Measurements from ENCODE around the gene SLC4A11.

The SLC4A11 gene

GRCh38 chr20:3239867-3240775, 1.1 kb upstream of the SLC4A11 start:
- TF ChIP-seq TAF1 (IDR thresholded peaks at IDR 0.05; ENCODE audit: low read depth, low read length) (no peak), POLR2AphosphoS5 (IDR thresholded peaks at IDR 0.05; ENCODE audit: low read depth, low read length) (no peak), POU2F2 (IDR thresholded peaks at IDR 0.05; ENCODE audit: low read depth, low read length) (no peak), PAX5 (IDR thresholded peaks at IDR 0.05; ENCODE audit: insufficient read depth, low read length, severe bottlenecking) (no peak), SPI1 (IDR thresholded peaks at IDR 0.05; ENCODE audit: low read depth, low read length) (no peak), POLR2A (IDR thresholded peaks at IDR 0.05; ENCODE audit: low read depth, low read length) (no peak)
- DNase-seq (ENCODE audit: insufficient read length, low spot score) = no peak
- no peak for FAIRE-seq

- DNase-seq (ENCODE audit: insufficient read length, low spot score) (peak; percentile 84), FAIRE-seq (no peak)
- TF ChIP-seq POU2F2 (IDR thresholded peaks at IDR 0.05; ENCODE audit: low read depth, low read length) (no peak), POLR2A (IDR thresholded peaks at IDR 0.05; ENCODE audit: low read depth, low read length) (no peak), SPI1 (IDR thresholded peaks at IDR 0.05; ENCODE audit: low read depth, low read length) (no peak), POLR2AphosphoS5 (IDR thresholded peaks at IDR 0.05; ENCODE audit: low read depth, low read length) (no peak), TAF1 (IDR thresholded peaks at IDR 0.05; ENCODE audit: low read depth, low read length) (no peak), PAX5 (IDR thresholded peaks at IDR 0.05; ENCODE audit: insufficient read depth, low read length, severe bottlenecking) (no peak)
These were observed 369 bp downstream of the SLC4A11 start for GRCh38 chr20:3238616-3239025.

GRCh38 chr20:3237958-3238615, 903 bp downstream of the SLC4A11 start:
- TF ChIP-seq POLR2AphosphoS5 (IDR thresholded peaks at IDR 0.05; ENCODE audit: low read depth, low read length) (no peak), SPI1 (IDR thresholded peaks at IDR 0.05; ENCODE audit: low read depth, low read length) (no peak), POLR2A (IDR thresholded peaks at IDR 0.05; ENCODE audit: low read depth, low read length) (no peak), POU2F2 (IDR thresholded peaks at IDR 0.05; ENCODE audit: low read depth, low read length) (no peak), TAF1 (IDR thresholded peaks at IDR 0.05; ENCODE audit: low read depth, low read length) (no peak), PAX5 (IDR thresholded peaks at IDR 0.05; ENCODE audit: insufficient read depth, low read length, severe bottlenecking) (no peak)
- DNase-seq (ENCODE audit: insufficient read length, low spot score) (no peak), FAIRE-seq (no peak)

DNA sequence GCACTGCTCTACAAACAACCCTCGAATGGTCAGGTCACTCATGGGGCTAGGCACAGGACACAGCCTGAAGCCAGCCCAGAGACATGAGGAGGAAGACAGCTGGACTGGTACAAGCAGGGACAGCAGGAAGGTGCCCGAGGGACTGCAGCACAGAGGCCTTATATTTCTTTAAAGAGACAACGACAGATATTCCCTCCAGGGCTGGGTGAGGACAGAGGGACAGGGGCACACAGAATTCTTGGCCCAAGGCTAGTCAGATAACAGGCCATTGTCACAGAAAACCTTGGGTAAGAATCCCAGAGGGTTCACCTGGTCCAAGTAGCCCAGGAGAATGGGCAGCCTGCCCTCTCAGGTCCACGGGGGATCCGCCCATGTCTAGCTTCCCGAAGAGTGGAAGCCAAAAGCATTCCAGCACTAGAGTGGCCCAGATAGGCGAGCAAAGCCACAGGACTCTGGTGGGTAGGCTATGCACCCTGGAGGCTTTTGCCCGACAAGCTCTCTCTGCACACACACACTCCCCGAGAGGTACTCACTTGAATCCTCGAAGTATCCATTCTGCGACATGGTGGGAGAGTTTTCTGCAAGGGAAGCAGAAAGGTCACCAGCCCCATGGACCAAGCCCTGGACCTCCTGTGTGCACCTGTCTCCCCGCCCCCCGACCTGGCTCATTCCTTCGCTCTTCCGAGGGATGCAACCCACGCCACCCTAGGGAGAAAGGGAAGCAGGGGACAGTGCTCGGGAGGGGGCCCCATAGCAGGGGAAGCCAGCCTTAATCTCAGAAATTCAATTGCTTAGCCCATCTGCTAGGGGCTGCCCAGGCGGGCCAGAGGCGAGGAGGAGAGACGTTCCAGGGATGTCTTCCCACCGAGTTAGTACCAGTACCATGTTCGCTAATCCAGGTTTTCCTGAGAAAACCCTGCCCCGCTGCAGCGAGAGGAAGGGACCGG, 1.7 kb downstream of the SLC4A11 start:
- no peak for FAIRE-seq
- TF ChIP-seq POU2F2 (IDR thresholded peaks at IDR 0.05; ENCODE audit: low read depth, low read length) (no peak), POLR2A (IDR thresholded peaks at IDR 0.05; ENCODE audit: low read depth, low read length) (no peak), PAX5 (IDR thresholded peaks at IDR 0.05; ENCODE audit: insufficient read depth, low read length, severe bottlenecking) (no peak), TAF1 (IDR thresholded peaks at IDR 0.05; ENCODE audit: low read depth, low read length) (no peak), SPI1 (IDR thresholded peaks at IDR 0.05; ENCODE audit: low read depth, low read length) (no peak)
- DNase-seq (ENCODE audit: insufficient read length, low spot score) = no peak

- DNase-seq (ENCODE audit: insufficient read length, low spot score) (no peak), FAIRE-seq (no peak)
- no peak for TF ChIP-seq SPI1 (IDR thresholded peaks at IDR 0.05; ENCODE audit: low read depth, low read length)
- no peak for TF ChIP-seq POU2F2 (IDR thresholded peaks at IDR 0.05; ENCODE audit: low read depth, low read length)
- TF ChIP-seq PAX5 (IDR thresholded peaks at IDR 0.05; ENCODE audit: insufficient read depth, low read length, severe bottlenecking) = no peak
- no peak for TF ChIP-seq POLR2AphosphoS5 (IDR thresholded peaks at IDR 0.05; ENCODE audit: low read depth, low read length)
- TF ChIP-seq TAF1 (IDR thresholded peaks at IDR 0.05; ENCODE audit: low read depth, low read length) = no peak
- TF ChIP-seq POLR2A (IDR thresholded peaks at IDR 0.05; ENCODE audit: low read depth, low read length) = no peak
These were observed 3.2 kb downstream of the SLC4A11 start for GRCh38 chr20:3235666-3236324.

DNA sequence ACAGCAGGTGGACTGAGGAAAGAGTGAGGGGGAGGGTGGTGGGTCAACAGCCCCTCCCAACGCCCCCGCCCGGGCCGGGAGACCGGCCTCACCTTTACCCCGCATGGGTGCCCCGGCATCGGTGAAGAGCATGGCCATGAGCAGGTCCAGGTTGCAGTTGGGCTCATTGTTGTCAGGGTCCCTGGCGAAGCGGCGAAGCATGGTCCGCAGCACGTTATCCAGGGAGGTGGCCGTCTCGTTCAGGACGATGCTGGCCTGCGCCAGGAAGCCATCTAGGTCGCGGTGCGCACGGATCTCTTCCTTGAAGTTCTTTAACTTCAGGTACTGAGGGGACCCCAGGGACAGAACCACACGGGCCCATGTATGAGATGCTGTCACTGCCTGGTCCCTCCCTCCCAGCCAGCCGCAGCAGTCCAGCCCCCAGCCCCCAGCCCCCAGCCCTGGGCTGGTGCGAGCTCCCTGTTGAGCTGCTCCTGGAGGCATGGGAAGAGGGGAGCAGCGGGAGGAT, 4.9 kb downstream of the SLC4A11 start:
- DNase-seq (ENCODE audit: insufficient read length, low spot score) = no peak
- FAIRE-seq = no peak
- no peak for TF ChIP-seq POU2F2 (IDR thresholded peaks at IDR 0.05; ENCODE audit: low read depth, low read length)
- TF ChIP-seq TAF1 (IDR thresholded peaks at IDR 0.05; ENCODE audit: low read depth, low read length) = no peak
- TF ChIP-seq POLR2AphosphoS5 (IDR thresholded peaks at IDR 0.05; ENCODE audit: low read depth, low read length) = no peak
- no peak for TF ChIP-seq PAX5 (IDR thresholded peaks at IDR 0.05; ENCODE audit: insufficient read depth, low read length, severe bottlenecking)
- no peak for TF ChIP-seq SPI1 (IDR thresholded peaks at IDR 0.05; ENCODE audit: low read depth, low read length)
- TF ChIP-seq POLR2A (IDR thresholded peaks at IDR 0.05; ENCODE audit: low read depth, low read length) = no peak

- no peak for DNase-seq (ENCODE audit: insufficient read length, low spot score)
- no peak for FAIRE-seq
- TF ChIP-seq POLR2AphosphoS5 (IDR thresholded peaks at IDR 0.05; ENCODE audit: low read depth, low read length) (no peak), PAX5 (IDR thresholded peaks at IDR 0.05; ENCODE audit: insufficient read depth, low read length, severe bottlenecking) (no peak), POLR2A (IDR thresholded peaks at IDR 0.05; ENCODE audit: low read depth, low read length) (no peak), SPI1 (IDR thresholded peaks at IDR 0.05; ENCODE audit: low read depth, low read length) (no peak), POU2F2 (IDR thresholded peaks at IDR 0.05; ENCODE audit: low read depth, low read length) (no peak), TAF1 (IDR thresholded peaks at IDR 0.05; ENCODE audit: low read depth, low read length) (no peak)
These were observed 5.6 kb downstream of the SLC4A11 start for GRCh38 chr20:3233131-3233990.
